OCI-LY7 (cell line): ENCODE measurements around the gene TMEM97. TPM values are rescaled to one million over a fixed set of nuclear protein-coding genes. Genes with fewer than 3 reads are reported as not detected.
"Not testable (repeated sequence)": the region's sequence is repeated elsewhere in the genome, so short reads cannot be mapped to it uniquely, and the experiment has no call there.

Experiments used
- BruUV-seq: library from RNA; stranded (reverse); fragments of 400-500 nt; replicated peaks from 2 replicates; lab custom pipeline; 2021; lab: Mats Ljungman, UMichigan
- CTCF ChIA-PET: fragments of 300-600 bp; sonication (Branson Sonifier 250); formaldehyde crosslinking; loops from one replicate; lab custom pipeline; 2022; ENCODE audit warnings: antibody characterized with exemption; ENCODE audit not compliant: unreplicated experiment; lab: Charles Lee
- POLR2A ChIA-PET: fragments of 300-600 bp; sonication (Branson Sonifier 250); formaldehyde crosslinking; loops from one replicate; lab custom pipeline; 2022; ENCODE audit warnings: antibody characterized with exemption; lab: Charles Lee
- DNase-seq: peaks from one replicate; pipeline ENCODE4 v3.0.0-alpha.2; 2015; ENCODE audit warnings: low spot score
- H2AFZ ChIP-seq: fragments of 200-600 bp; sonication (generic), shearing (Covaris generic); 2 replicates; pipeline ENCODE4 v1.6.1; 2014; ENCODE audit warnings: mild to moderate bottlenecking, antibody characterized with exemption, low read length, moderate library complexity
- H3K27ac ChIP-seq: fragments of 200-600 bp; sonication (generic); 2 replicates; pipeline ENCODE4 v1.5.1; 2014; ENCODE audit warnings: mixed run types, low read depth, mild to moderate bottlenecking, moderate library complexity, low read length, inconsistent platforms; ENCODE audit not compliant: poor library complexity, severe bottlenecking
- H3K36me3 ChIP-seq: fragments of 200-600 bp; sonication (generic); 2 replicates; pipeline ENCODE4 v1.6.1; 2014; ENCODE audit warnings: mild to moderate bottlenecking, antibody characterized with exemption, low read length, moderate library complexity, mixed read lengths; ENCODE audit not compliant: insufficient read depth
- H3K4me1 ChIP-seq: fragments of 200-600 bp; sonication (generic); 2 replicates; pipeline ENCODE4 v1.5.1; 2014; ENCODE audit warnings: mild to moderate bottlenecking, low read length; ENCODE audit not compliant: insufficient read depth, poor library complexity, severe bottlenecking
- H3K4me2 ChIP-seq: fragments of 200-600 bp; sonication (generic); 2 replicates; pipeline ENCODE4 v1.6.1; 2014; ENCODE audit warnings: mild to moderate bottlenecking, low read length
- H3K4me3 ChIP-seq: fragments of 200-600 bp; sonication (generic); 2 replicates; pipeline ENCODE4 v1.5.1; 2014; ENCODE audit warnings: mild to moderate bottlenecking, low read depth, low read length; ENCODE audit not compliant: poor library complexity, severe bottlenecking
- H3K79me2 ChIP-seq: fragments of 200-600 bp; sonication (generic); 2 replicates; pipeline ENCODE4 v1.6.1; 2016; ENCODE audit warnings: low read depth, mild to moderate bottlenecking, low read length, moderate library complexity, mixed read lengths; ENCODE audit not compliant: insufficient read depth
- H3K9me2 ChIP-seq: fragments of 200-600 bp; sonication (generic); 2 replicates; pipeline ENCODE4 v1.6.1; 2016; ENCODE audit warnings: mild to moderate bottlenecking, low read length, mixed read lengths; ENCODE audit not compliant: insufficient read depth
- H3K9me3 ChIP-seq: fragments of 200-600 bp; sonication (generic); 2 replicates; pipeline ENCODE4 v1.6.1; 2014; ENCODE audit warnings: mild to moderate bottlenecking, mixed run types, low read length, mixed read lengths
- H4K20me1 ChIP-seq: fragments of 200-600 bp; sonication (generic); 2 replicates; pipeline ENCODE4 v1.6.1; 2014; ENCODE audit warnings: mild to moderate bottlenecking, antibody characterized with exemption, low read length, moderate library complexity, mixed read lengths; ENCODE audit not compliant: insufficient read depth
- CTCF ChIP-seq: fragments of 200-600 bp; sonication (generic); conservative IDR thresholded peaks from 2 replicates; pipeline ENCODE4 v1.5.1; 2014; ENCODE audit warnings: mild to moderate bottlenecking, antibody characterized with exemption, low read length, moderate library complexity, mixed read lengths
- EZH2phosphoT487 ChIP-seq: fragments of 200-600 bp; sonication (generic); IDR thresholded peaks from 2 replicates; pipeline ENCODE4 v1.6.1; 2018; ENCODE audit warnings: low read depth, borderline replicate concordance, mild to moderate bottlenecking, mixed run types, antibody characterized with exemption, low read length, moderate library complexity, mixed read lengths
- intact Hi-C: fragments of 100-400 bp; cut with micrococcal nuclease; formaldehyde crosslinking; loops from one replicate; pipeline ENCODE4 v1.10.0; 2022; ENCODE audit not compliant: unreplicated experiment
- total RNA-seq, 2 experiments: library from RNA; depleted of rRNA in 1 of 2; stranded (reverse); fragments of >200 nt in 1 of 2; shearing (Covaris generic) in 1 of 2; gene quantifications; 2 replicates each; pipeline ENCODE4 v1.2.3, GENCODE V29; 2014 to 2022

The TMEM97 gene
- total RNA-seq, 2 experiments from 2014 or later, result 65.7 to 69.6 TPM

GRCh38 chr17:28290703-28291102, 28.3 kb upstream of the TMEM97 start:
- Histone ChIP-seq H2AFZ (no peak overlapping the region), H3K9me2 (no peaks in the 10 kb centered on the region), H3K4me1 (no peaks in the 10 kb centered on the region), H3K4me2 (no peak overlapping the region), H3K79me2 (no peaks in the 10 kb centered on the region), H4K20me1 (no peaks in the 10 kb centered on the region), H3K4me3 (no peak overlapping the region), H3K27ac (no peak overlapping the region), H3K36me3 (no peaks in the 10 kb centered on the region), H3K9me3 (no peaks in the 10 kb centered on the region)
- TF ChIP-seq CTCF (no peak), EZH2phosphoT487 (no peak)
- DNase-seq, result no peak
- BruUV-seq, result no TSS peak
- ChIA-PET CTCF (no interaction called here), POLR2A (no interaction called here)
- intact Hi-C loops, result no loop called here

GRCh38 chr17:28291780-28292330, 27.1 kb upstream of the TMEM97 start:
- intact Hi-C loops, result no loop called here

DNA sequence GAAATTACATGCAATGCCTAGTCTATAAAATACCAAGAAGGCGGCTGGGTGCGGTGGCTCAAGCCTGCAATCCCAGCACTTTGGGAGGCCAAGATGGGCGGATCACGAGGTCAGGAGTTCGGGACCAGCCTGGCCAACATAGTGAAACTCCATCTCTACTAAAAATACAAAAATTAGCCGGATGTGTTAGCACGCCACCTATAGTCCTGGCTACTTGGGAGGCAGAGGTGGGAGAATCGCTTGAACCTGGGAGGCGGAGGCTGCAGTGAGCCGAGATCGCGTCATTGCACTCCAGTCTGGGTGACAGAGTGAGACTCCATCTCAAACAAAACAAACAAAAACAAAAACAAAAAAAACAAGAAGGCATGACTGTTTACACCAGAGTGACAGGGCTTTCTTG, 26.1 kb upstream of the TMEM97 start:
- H4K20me1 ChIP-seq, BruUV-seq, H3K4me2 ChIP-seq, H3K4me1 ChIP-seq, H3K36me3 ChIP-seq, DNase-seq, H3K27ac ChIP-seq, H3K79me2 ChIP-seq, H3K4me3 ChIP-seq, H3K9me2 ChIP-seq, POLR2A ChIA-PET, CTCF ChIA-PET, intact Hi-C loops, H2AFZ ChIP-seq, H3K9me3 ChIP-seq: not testable (repeated sequence)

More at GRCh38 chr17:28291780-28292330, 27.1 kb upstream of the TMEM97 start:
- Histone ChIP-seq H3K4me3 (no peak overlapping the region), H3K36me3 (no peaks in the 10 kb centered on the region), H3K4me1 (no peaks in the 10 kb centered on the region), H2AFZ (no peak overlapping the region), H3K79me2 (no peaks in the 10 kb centered on the region), H3K4me2 (no peak overlapping the region), H4K20me1 (no peaks in the 10 kb centered on the region), H3K27ac (no peak overlapping the region), H3K9me2 (no peaks in the 10 kb centered on the region), H3K9me3 (no peaks in the 10 kb centered on the region)
- no TSS peak for BruUV-seq
- ChIA-PET CTCF (no interaction called here), POLR2A (no interaction called here)
- DNase-seq, result no peak
- TF ChIP-seq CTCF (no peak), EZH2phosphoT487 (no peak)
